Subcutaneous adipose tissue (tissue), 4 donors: ENCODE results near the gene TAGLN3. TPM values are rescaled to one million over a fixed set of nuclear protein-coding genes. Genes with fewer than 3 reads are reported as not detected.

ENCODE experiments used
- total RNA-seq, 4 donors: library from RNA; depleted of rRNA; stranded (reverse); fragments of >200 nt; gene quantifications; one replicate each; pipeline ENCODE4 v1.1.0, GENCODE V29; 2016
- TF ChIP-seq, protein P1 (sequence below): fragments of 450-650 bp; IDR thresholded peaks from one replicate; pipeline ENCODE4 v1.5.1; 2016; ENCODE audit warnings: low read depth, mild to moderate bottlenecking, control low read depth, antibody characterized with exemption, moderate library complexity

The TAGLN3 gene
- total RNA-seq, 4 donors from 2014 or later: not detected

DNA sequence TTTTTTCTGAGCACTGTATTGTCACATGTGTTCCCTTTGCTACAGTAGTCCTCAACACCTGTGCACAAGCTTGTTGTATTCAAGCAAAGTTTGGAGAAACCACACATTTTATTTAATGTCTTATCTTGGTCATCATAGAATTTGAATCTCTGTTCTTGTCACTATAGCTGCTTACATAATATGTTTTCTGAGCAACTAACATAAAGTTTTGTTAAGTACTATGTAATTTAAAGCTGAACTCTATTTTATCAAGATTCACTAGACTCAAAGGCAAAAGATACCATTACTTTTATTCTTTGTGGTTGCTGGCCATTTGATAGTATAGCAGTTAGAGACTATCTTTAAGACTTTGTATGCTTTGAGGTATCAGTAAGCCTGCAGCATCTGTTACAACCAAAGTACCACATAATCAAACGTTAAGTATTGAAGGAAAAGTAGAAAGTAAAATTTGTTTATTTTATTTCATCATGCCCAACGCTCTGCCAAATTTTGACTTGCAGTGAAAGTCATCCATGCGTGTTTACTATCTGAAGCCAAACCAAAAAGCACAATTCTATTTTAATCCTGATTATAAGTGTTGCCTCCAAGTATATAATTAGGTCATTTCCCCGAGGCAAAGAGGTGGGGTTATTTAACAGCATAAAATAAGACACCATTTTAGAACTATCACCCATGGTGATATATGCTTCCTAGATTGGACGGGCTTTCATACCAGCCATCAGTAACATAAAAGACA, 30.2 kb upstream of the TAGLN3 start:
- TF ChIP-seq, protein P1, sequence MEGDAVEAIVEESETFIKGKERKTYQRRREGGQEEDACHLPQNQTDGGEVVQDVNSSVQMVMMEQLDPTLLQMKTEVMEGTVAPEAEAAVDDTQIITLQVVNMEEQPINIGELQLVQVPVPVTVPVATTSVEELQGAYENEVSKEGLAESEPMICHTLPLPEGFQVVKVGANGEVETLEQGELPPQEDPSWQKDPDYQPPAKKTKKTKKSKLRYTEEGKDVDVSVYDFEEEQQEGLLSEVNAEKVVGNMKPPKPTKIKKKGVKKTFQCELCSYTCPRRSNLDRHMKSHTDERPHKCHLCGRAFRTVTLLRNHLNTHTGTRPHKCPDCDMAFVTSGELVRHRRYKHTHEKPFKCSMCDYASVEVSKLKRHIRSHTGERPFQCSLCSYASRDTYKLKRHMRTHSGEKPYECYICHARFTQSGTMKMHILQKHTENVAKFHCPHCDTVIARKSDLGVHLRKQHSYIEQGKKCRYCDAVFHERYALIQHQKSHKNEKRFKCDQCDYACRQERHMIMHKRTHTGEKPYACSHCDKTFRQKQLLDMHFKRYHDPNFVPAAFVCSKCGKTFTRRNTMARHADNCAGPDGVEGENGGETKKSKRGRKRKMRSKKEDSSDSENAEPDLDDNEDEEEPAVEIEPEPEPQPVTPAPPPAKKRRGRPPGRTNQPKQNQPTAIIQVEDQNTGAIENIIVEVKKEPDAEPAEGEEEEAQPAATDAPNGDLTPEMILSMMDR: no peak

DNA sequence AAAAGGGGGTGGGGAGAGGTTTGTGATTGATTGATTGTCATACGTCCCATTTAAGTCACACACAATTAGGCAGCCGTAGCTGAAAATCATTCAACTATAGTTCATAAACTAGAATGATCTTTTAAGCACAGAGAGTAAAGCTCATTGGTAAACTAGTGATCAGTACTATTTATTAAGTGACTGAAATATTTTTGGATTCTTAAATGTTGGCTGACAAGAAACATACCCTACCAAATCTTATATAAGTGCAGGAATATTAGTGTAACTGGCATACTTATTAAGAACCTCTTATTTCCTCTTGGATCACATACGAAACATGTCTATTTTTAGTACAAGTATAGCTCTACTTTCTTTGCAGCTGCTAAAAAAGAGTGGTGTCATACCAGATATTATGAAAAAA, 28.3 kb upstream of the TAGLN3 start:
- TF ChIP-seq, protein P1: no peak

DNA sequence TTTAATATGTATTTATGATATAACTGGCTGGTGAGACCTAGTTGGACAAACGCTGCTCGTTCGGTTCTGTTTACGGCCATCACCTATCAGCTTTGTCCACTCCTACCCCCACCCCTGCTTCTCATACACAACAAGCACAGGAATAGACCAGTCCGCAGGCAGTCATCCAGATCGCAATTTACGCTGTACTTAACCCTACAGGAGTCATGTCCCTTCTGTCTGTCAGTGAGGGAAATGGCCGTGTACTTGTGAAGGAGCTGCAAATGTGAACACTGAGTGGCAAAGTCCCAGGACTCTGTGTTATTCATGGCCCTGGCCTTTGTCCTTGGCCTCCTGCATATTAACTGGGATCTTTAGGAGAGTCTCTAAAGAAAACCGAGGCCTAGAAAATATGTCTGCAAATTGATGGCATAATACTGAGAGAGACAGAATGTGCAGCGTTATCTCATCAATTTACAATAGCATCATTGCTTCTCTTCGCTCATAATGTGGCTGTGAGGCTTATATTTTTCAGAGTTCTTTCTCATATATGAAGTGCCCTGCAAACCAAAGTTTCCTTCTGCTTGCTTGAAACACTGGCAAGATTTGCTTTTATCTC, 27.1 kb upstream of the TAGLN3 start:
- TF ChIP-seq, protein P1: no peak

GRCh38 chr3:111972891-111973290, 25.8 kb upstream of the TAGLN3 start:
- TF ChIP-seq, protein P1: no peak

- TF ChIP-seq, protein P1: no peak
Observed at GRCh38 chr3:111975131-111975530, 23.6 kb upstream of the TAGLN3 start.

GRCh38 chr3:111976254-111976653, 22.5 kb upstream of the TAGLN3 start:
- TF ChIP-seq, protein P1: no peak

GRCh38 chr3:111978583-111979433, 19.9 kb upstream of the TAGLN3 start, which contains the start of gene ABHD10:
Gene ABHD10 (plus strand): TSS chr3:111979026. CDS start chr3:111979062, 36 bp downstream.
- TF ChIP-seq, protein P1: no peak
